GM12878 (cell line): ENCODE data around the gene TRIM9. TPM values are rescaled to one million over a fixed set of nuclear protein-coding genes. Genes with fewer than 3 reads are reported as not detected.

Experiments
- ATAC-seq: fragments of 200-7000 bp; cut with Tn5 transposase; 3 replicates; pipeline ENCODE4 v1.9.1; 2020; ENCODE audit warnings: mild to moderate bottlenecking, moderate library complexity
- BruUV-seq: library from RNA; stranded (reverse); fragments of 400-500 nt; replicated peaks from 2 replicates; lab custom pipeline; 2021; lab: Mats Ljungman, UMichigan
- CTCF ChIA-PET: fragments of 300-600 bp; sonication (Branson Sonifier 250); formaldehyde crosslinking; extraction: SDS; loops from one replicate; lab custom pipeline; 2021; ENCODE audit warnings: inconsistent platforms; lab: Yijun Ruan, JAX
- POLR2A ChIA-PET: fragments of 350-600 bp; formaldehyde crosslinking; extraction: SDS; loops from one replicate; lab custom pipeline; 2021; ENCODE audit warnings: inconsistent platforms; lab: Charles Lee
- RAD21 ChIA-PET: fragments of 300-600 bp; sonication (Branson Sonifier 250); formaldehyde crosslinking; loops from one replicate; lab custom pipeline; 2023; ENCODE audit warnings: antibody characterized with exemption; ENCODE audit not compliant: unreplicated experiment; lab: Charles Lee
- SMC1A ChIA-PET: fragments of 300-600 bp; sonication (Branson Sonifier 250); formaldehyde crosslinking; loops from one replicate; lab custom pipeline; 2023; ENCODE audit not compliant: unreplicated experiment, uncharacterized antibody; lab: Charles Lee
- DNase-seq: peaks from one replicate; pipeline ENCODE4 v3.0.0-alpha.2; 2011; ENCODE audit warnings: low read depth, low spot score
- FAIRE-seq: peaks from 3 replicates; lab custom pipeline; 2011; peaks lifted over from hg19 to GRCh38; lab: Jason Lieb, UNC
- H2AFZ ChIP-seq: 2 replicates; pipeline ENCODE4 v1.6.0; 2011; ENCODE audit warnings: low read depth, low read length, control low read depth; ENCODE audit not compliant: control insufficient read depth
- H3K27ac ChIP-seq: 2 replicates; pipeline ENCODE4 v1.5.1; 2011; ENCODE audit warnings: control low read depth; ENCODE audit not compliant: control insufficient read depth, insufficient read depth
- H3K27me3 ChIP-seq, 2 experiments: replicated peaks in 1 of 2; 2 replicates each; pipeline versions ENCODE4 v1.6.0 to v1.6.1; 2011; ENCODE audit warnings: low read length in 1 of 2; ENCODE audit not compliant: control insufficient read depth in 2 of 2, insufficient read depth in 2 of 2
- H3K36me3 ChIP-seq, 2 experiments: 2 replicates each; pipeline ENCODE4 v1.5.1; 2011; ENCODE audit warnings: low read length in 1 of 2; ENCODE audit not compliant: control insufficient read depth in 2 of 2, insufficient read depth in 2 of 2
- H3K4me1 ChIP-seq: 2 replicates; pipeline ENCODE4 v1.6.1; 2011; ENCODE audit warnings: mild to moderate bottlenecking, low read length, moderate library complexity, mixed read lengths; ENCODE audit not compliant: control insufficient read depth, insufficient read depth
- H3K4me2 ChIP-seq: 2 replicates; pipeline ENCODE4 v1.6.0; 2011; ENCODE audit warnings: control low read depth; ENCODE audit not compliant: control insufficient read depth, insufficient read depth
- H3K4me3 ChIP-seq: fragments of 200-600 bp; sonication (generic); 2 replicates; pipeline ENCODE4 v1.5.1; 2016
- H3K79me2 ChIP-seq: 2 replicates; pipeline ENCODE4 v1.6.0; 2011; ENCODE audit warnings: low read length; ENCODE audit not compliant: control insufficient read depth, insufficient read depth
- H3K9ac ChIP-seq: 2 replicates; pipeline ENCODE4 v1.8.0; 2011; ENCODE audit warnings: low read length, control low read depth, mixed read lengths; ENCODE audit not compliant: control insufficient read depth, insufficient read depth
- H3K9me3 ChIP-seq: replicated peaks from 3 replicates; pipeline ENCODE4 v1.5.1; 2011; ENCODE audit warnings: mild to moderate bottlenecking, low read length; ENCODE audit not compliant: control insufficient read depth, insufficient read depth
- H4K20me1 ChIP-seq: 2 replicates; pipeline ENCODE4 v1.6.0; 2011; ENCODE audit not compliant: control insufficient read depth, insufficient read depth
- BCL3 ChIP-seq: IDR thresholded peaks from 2 replicates; pipeline ENCODE4 v1.6.1; 2011; ENCODE audit warnings: borderline replicate concordance, low read depth, mild to moderate bottlenecking, moderate library complexity, low read length; ENCODE audit not compliant: insufficient read depth, poor library complexity, severe bottlenecking
- CEBPB ChIP-seq, 2 experiments: fragments of 150-350 bp in 1 of 2; IDR thresholded peaks; 2 replicates each; pipeline ENCODE4 v1.6.1; 2012 to 2014; ENCODE audit warnings: low read depth in 2 of 2, low read length in 2 of 2, borderline replicate concordance in 1 of 2, inconsistent platforms in 1 of 2
- CUX1 ChIP-seq: IDR thresholded peaks from 2 replicates; pipeline ENCODE4 v1.6.1; 2012; ENCODE audit warnings: improper control_type of control experiment, low read depth, low read length; ENCODE audit not compliant: insufficient replicate concordance
- MEF2A ChIP-seq: IDR thresholded peaks from 2 replicates; pipeline ENCODE4 v1.6.1; 2011; ENCODE audit warnings: low read depth, mild to moderate bottlenecking, low read length, moderate library complexity; ENCODE audit not compliant: insufficient read depth
- WRNIP1 ChIP-seq: IDR thresholded peaks from 2 replicates; pipeline ENCODE4 v1.6.1; 2011; ENCODE audit warnings: low read depth, low read length, improper control_type of control experiment, borderline replicate concordance
- ZNF622 ChIP-seq: fragments of 450-650 bp; IDR thresholded peaks from 2 replicates; pipeline ENCODE4 v1.6.1; 2017; ENCODE audit warnings: mild to moderate bottlenecking, inconsistent platforms
- WGBS: methylation state at CpG from one replicate; pipeline ENCODE4 v1.1.6; 2016; ENCODE audit warnings: low lambda C conversion rate; ENCODE audit not compliant: insufficient replicate concordance, insufficient coverage; ENCODE audit errors: missing lambda C conversion rate; 5-methylcytosine and 5-hydroxymethylcytosine counted together
- in situ Hi-C: fragments of 300-500 bp; cut with MboI; formaldehyde crosslinking; loops from 9 replicates; pipeline ENCODE4 v1.14.3; 2018; ENCODE audit warnings: mixed read lengths
- intact Hi-C: fragments of 100-400 bp; cut with micrococcal nuclease; formaldehyde crosslinking; loops from one replicate; pipeline ENCODE4 v1.14.2; 2022; ENCODE audit not compliant: unreplicated experiment
- polyA plus RNA-seq, 11 experiments: library from polyadenylated mRNA; depleted of rRNA in 4 of 11; unstranded in 6 of 11; stranded (reverse) in 5 of 11; fragments of >200 nt; fragmentation: Nextera tagmentation in 4 of 11; fragmentation: Illumina TruSeq in 1 of 11; extraction: Ambion mirVana in 4 of 11; extraction: Trizol in 1 of 11; gene quantifications; 1 replicate in 1 of 11; 2 replicates in 10 of 11; pipeline versions ENCODE4 v1.2.1 to v1.2.3, GENCODE V29; 2011 to 2016; ENCODE audit warnings: inconsistent platforms in 2 of 11, missing spikeins in 2 of 11, low read depth in 1 of 11
- total RNA-seq, 4 experiments: library from RNA; depleted of rRNA in 3 of 4; stranded (reverse); fragments of >200 nt in 3 of 4; fragmentation: Illumina TruSeq in 1 of 4; extraction: Trizol in 1 of 4; gene quantifications; 2 replicates each; pipeline versions ENCODE4 v1.2.1 to v1.2.3, GENCODE V29; 2013 to 2021

TRIM9 gene
- total and polyA plus RNA-seq, 10 of the 15 experiments (the other 5 are each of a cell fraction or from before 2014, with no cell fraction given): 0.04 to 0.18 (median 0.11) TPM; not detected in 2

GRCh38 chr14:51028851-51029754 is 65.8 kb downstream of the TRIM9 start:
- FAIRE-seq (no peak), DNase-seq (no peak), ATAC-seq (no peak)
- no peaks in the 10 kb centered on the region for H3K4me1 ChIP-seq
- ChIA-PET CTCF (no interaction called here), POLR2A (no interaction called here), SMC1A (interaction anchor here (1.2 kb wide), 1 partner anchor 46 kb away, joined by 3 read pairs; no protein-coding TSS in a partner anchor), RAD21 (no interaction called here)
- no peak overlapping the region for H3K4me2 ChIP-seq
- intact Hi-C loops: no loop called here
- H2AFZ ChIP-seq: no peak overlapping the region
- H3K79me2 ChIP-seq: no peaks in the 10 kb centered on the region
- no peak overlapping the region for H3K9ac ChIP-seq
- H3K4me3 ChIP-seq: no peak overlapping the region
- WGBS: 43% methylated on average over 16 of the region's 16 CpGs
- no TSS peak for BruUV-seq
- no peaks in the 10 kb centered on the region for H4K20me1 ChIP-seq
- no peaks in the 10 kb centered on the region for H3K27me3 ChIP-seq
- H3K27ac ChIP-seq: no peak overlapping the region
- no peaks in the 10 kb centered on the region for H3K9me3 ChIP-seq
- no peaks in the 10 kb centered on the region for H3K36me3 ChIP-seq
- in situ Hi-C loops: no loop called here
- TF ChIP-seq BCL3 (peak; percentile 22), WRNIP1 (no peak)

- Histone ChIP-seq H3K9me3 (no peaks in the 10 kb centered on the region), H3K79me2 (no peaks in the 10 kb centered on the region), H3K27ac (no peak overlapping the region), H3K4me1 (no peaks in the 10 kb centered on the region), H3K27me3 (no peaks in the 10 kb centered on the region), H3K9ac (no peak overlapping the region), H2AFZ (no peak overlapping the region), H3K36me3 (no peaks in the 10 kb centered on the region), H3K4me2 (no peak overlapping the region), H4K20me1 (no peaks in the 10 kb centered on the region), H3K4me3 (no peak overlapping the region)
- RAD21 ChIA-PET: no interaction called here
- no peak for DNase-seq
- CTCF ChIA-PET: no interaction called here
- intact Hi-C loops (no loop called here), in situ Hi-C loops (no loop called here)
- no TSS peak for BruUV-seq
- FAIRE-seq: no peak
- no peak for ATAC-seq
- POLR2A ChIA-PET: no interaction called here
- WGBS: 0% methylated on average over 4 of the region's 4 CpGs
- SMC1A ChIA-PET: interaction anchor here (1.2 kb wide), 1 partner anchor 46 kb away, joined by 3 read pairs; no protein-coding TSS in a partner anchor
- no peak for TF ChIP-seq CEBPB (IDR thresholded peaks at IDR 0.05; ENCODE audit: borderline replicate concordance in 1 of 2, low read depth in 2 of 2, low read length in 2 of 2)
- no peak for TF ChIP-seq ZNF622
- no peak for TF ChIP-seq CUX1
- TF ChIP-seq MEF2A: no peak
Measured at GRCh38 chr14:51028361-51028760, 66.5 kb downstream of the TRIM9 start.
